Panc1 (cell line): ENCODE data around the gene INAFM2.

Experiments used
- SIN3A ChIP-seq: IDR thresholded peaks from 2 replicates; pipeline ENCODE4 v1.6.1; 2012; ENCODE audit warnings: low read depth, mild to moderate bottlenecking, low read length, moderate library complexity, borderline replicate concordance; ENCODE audit not compliant: insufficient read depth
- TF ChIP-seq, protein P1 (sequence below): fragments of 450-650 bp; IDR thresholded peaks from 2 replicates; pipeline ENCODE4 v1.5.1; 2017; ENCODE audit warnings: mild to moderate bottlenecking

DNA sequence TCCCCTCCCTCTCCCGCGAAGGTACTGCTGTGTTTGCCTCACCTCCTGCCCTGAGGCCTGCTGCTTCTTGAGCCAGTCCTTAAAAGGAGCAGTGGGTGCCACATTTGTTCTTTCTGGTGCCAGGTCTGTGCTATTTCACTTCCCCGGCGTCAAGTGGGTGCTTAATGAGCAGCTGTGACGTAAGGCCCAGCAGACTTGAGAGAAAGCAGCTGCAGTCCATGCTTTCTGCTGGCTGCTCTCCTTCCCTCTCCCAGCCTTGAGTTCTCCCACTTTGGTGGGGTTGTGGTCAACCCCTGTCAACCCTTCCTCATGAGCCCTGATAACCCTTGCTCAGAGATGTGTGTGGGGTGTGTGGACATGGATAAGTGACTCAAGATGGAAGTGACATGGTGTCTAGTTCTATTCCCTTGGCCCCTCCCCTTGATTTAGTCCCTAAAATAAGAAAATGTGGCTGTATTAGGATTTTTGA is 6.9 kb downstream of the INAFM2 start:
- TF ChIP-seq, protein P1, sequence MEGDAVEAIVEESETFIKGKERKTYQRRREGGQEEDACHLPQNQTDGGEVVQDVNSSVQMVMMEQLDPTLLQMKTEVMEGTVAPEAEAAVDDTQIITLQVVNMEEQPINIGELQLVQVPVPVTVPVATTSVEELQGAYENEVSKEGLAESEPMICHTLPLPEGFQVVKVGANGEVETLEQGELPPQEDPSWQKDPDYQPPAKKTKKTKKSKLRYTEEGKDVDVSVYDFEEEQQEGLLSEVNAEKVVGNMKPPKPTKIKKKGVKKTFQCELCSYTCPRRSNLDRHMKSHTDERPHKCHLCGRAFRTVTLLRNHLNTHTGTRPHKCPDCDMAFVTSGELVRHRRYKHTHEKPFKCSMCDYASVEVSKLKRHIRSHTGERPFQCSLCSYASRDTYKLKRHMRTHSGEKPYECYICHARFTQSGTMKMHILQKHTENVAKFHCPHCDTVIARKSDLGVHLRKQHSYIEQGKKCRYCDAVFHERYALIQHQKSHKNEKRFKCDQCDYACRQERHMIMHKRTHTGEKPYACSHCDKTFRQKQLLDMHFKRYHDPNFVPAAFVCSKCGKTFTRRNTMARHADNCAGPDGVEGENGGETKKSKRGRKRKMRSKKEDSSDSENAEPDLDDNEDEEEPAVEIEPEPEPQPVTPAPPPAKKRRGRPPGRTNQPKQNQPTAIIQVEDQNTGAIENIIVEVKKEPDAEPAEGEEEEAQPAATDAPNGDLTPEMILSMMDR: no peak
- no peak for TF ChIP-seq SIN3A
